GM23338 (cell line): ENCODE measurements around the gene CLHC1. TPM values are rescaled to one million over a fixed set of nuclear protein-coding genes. Genes with fewer than 3 reads are reported as not detected.

ENCODE experiments used
- ATAC-seq: fragments of 200-7000 bp; cut with Tn5 transposase; 3 replicates; pipeline ENCODE4 v1.9.1; 2020
- DNase-seq: peaks from one replicate; pipeline ENCODE4 v3.0.0-alpha.2; 2015; ENCODE audit warnings: low spot score
- H2AFZ ChIP-seq: fragments of 200-600 bp; sonication (generic); 2 replicates; pipeline ENCODE4 v1.8.0; 2016; ENCODE audit warnings: antibody characterized with exemption, mild to moderate bottlenecking, moderate library complexity
- H3F3A ChIP-seq: fragments of 200-600 bp; sonication (generic); replicated peaks from 2 replicates; pipeline ENCODE4 v1.8.0; 2017; ENCODE audit warnings: antibody characterized with exemption, mixed run types, low read depth
- H3K27ac ChIP-seq: fragments of 200-600 bp; sonication (generic); 2 replicates; pipeline ENCODE4 v1.6.1; 2016; ENCODE audit warnings: low read depth
- H3K27me3 ChIP-seq: fragments of 200-600 bp; sonication (generic); 2 replicates; pipeline ENCODE4 v1.8.0; 2016; ENCODE audit warnings: mild to moderate bottlenecking, mixed run types, moderate library complexity; ENCODE audit not compliant: insufficient read depth
- H3K36me3 ChIP-seq: fragments of 200-600 bp; sonication (generic); 2 replicates; pipeline ENCODE4 v1.8.0; 2016; ENCODE audit warnings: mild to moderate bottlenecking; ENCODE audit not compliant: insufficient read depth
- H3K4me1 ChIP-seq: fragments of 200-600 bp; sonication (generic); 2 replicates; pipeline ENCODE4 v1.8.0; 2016; ENCODE audit warnings: mild to moderate bottlenecking, moderate library complexity; ENCODE audit not compliant: insufficient read depth
- H3K4me2 ChIP-seq: fragments of 200-600 bp; sonication (generic); 2 replicates; pipeline ENCODE4 v1.7.1; 2017; ENCODE audit warnings: mixed run types
- H3K4me3 ChIP-seq: fragments of 200-600 bp; sonication (generic); 2 replicates; pipeline ENCODE4 v1.6.1; 2016; ENCODE audit warnings: mixed run types
- H3K79me2 ChIP-seq: fragments of 200-600 bp; sonication (generic); replicated peaks from 2 replicates; pipeline ENCODE4 v1.8.0; 2017; ENCODE audit warnings: mild to moderate bottlenecking; ENCODE audit not compliant: insufficient read depth
- H3K9me2 ChIP-seq: fragments of 200-600 bp; sonication (generic); 2 replicates; pipeline ENCODE4 v1.8.0; 2017; ENCODE audit not compliant: insufficient read depth
- H4K20me1 ChIP-seq: fragments of 200-600 bp; sonication (generic); replicated peaks from 2 replicates; pipeline ENCODE4 v1.8.0; 2017; ENCODE audit warnings: mild to moderate bottlenecking; ENCODE audit not compliant: insufficient read depth
- H3K27ac Mint-ChIP-seq: 2 replicates; pipeline ENCODE4 v1.8.0; 2020; ENCODE audit warnings: inconsistent platforms, mild to moderate bottlenecking, moderate library complexity, mixed read lengths
- H3K27me3 Mint-ChIP-seq: 3 replicates; pipeline ENCODE4 v1.8.0; 2022; ENCODE audit warnings: low read depth, mild to moderate bottlenecking, moderate library complexity, mixed read lengths, inconsistent platforms; ENCODE audit not compliant: insufficient read depth, poor library complexity
- H3K36me3 Mint-ChIP-seq: 3 replicates; pipeline ENCODE4 v1.8.0; 2021; ENCODE audit warnings: low read depth, mild to moderate bottlenecking, inconsistent platforms, moderate library complexity, mixed read lengths
- H3K4me1 Mint-ChIP-seq: 3 replicates; pipeline ENCODE4 v1.8.0; 2020; ENCODE audit warnings: mild to moderate bottlenecking, inconsistent platforms, mixed read lengths
- H3K4me3 Mint-ChIP-seq: 3 replicates; pipeline ENCODE4 v1.8.0; 2021; ENCODE audit warnings: moderate library complexity, mild to moderate bottlenecking, inconsistent platforms, mixed read lengths
- H3K9me3 Mint-ChIP-seq: 3 replicates; pipeline ENCODE4 v1.8.0; 2020; ENCODE audit warnings: moderate library complexity, mild to moderate bottlenecking, inconsistent platforms, mixed read lengths
- CTCF ChIP-seq, 2 experiments: fragments of 200-600 bp in 1 of 2; sonication (generic) in 1 of 2; conservative IDR thresholded peaks; 2 replicates each; pipeline versions ENCODE4 v1.5.1 to v1.6.1; 2016 to 2017; ENCODE audit warnings: antibody characterized with exemption in 2 of 2, low read depth in 2 of 2, mild to moderate bottlenecking in 2 of 2, moderate library complexity in 1 of 2
- EZH2 ChIP-seq: fragments of 200-600 bp; sonication (generic); IDR thresholded peaks from one replicate; pipeline ENCODE4 v1.8.0; 2017; ENCODE audit warnings: antibody characterized with exemption, mild to moderate bottlenecking, low read depth; ENCODE audit not compliant: unreplicated experiment
- EZH2phosphoT487 ChIP-seq: fragments of 200-600 bp; sonication (generic); IDR thresholded peaks from one replicate; pipeline ENCODE4 v1.8.1; 2018; ENCODE audit warnings: antibody characterized with exemption; ENCODE audit not compliant: unreplicated experiment
- JUNB ChIP-seq: IDR thresholded peaks from one replicate; pipeline ENCODE4 v1.6.1; 2016; ENCODE audit warnings: antibody characterized with exemption; ENCODE audit not compliant: unreplicated experiment
- NANOG ChIP-seq: IDR thresholded peaks from 2 replicates; pipeline ENCODE4 v1.6.1; 2016; ENCODE audit warnings: antibody characterized with exemption, borderline replicate concordance
- POLR2AphosphoS5 ChIP-seq: IDR thresholded peaks from 2 replicates; pipeline ENCODE4 v1.6.1; 2016; ENCODE audit warnings: antibody characterized with exemption, low read depth
- STAT1 ChIP-seq: IDR thresholded peaks from one replicate; pipeline ENCODE4 v1.6.1; 2016; ENCODE audit warnings: antibody characterized with exemption; ENCODE audit not compliant: unreplicated experiment
- ZNF114 ChIP-seq: fragments of 250-450 bp; sonication (Bioruptor Pico); IDR thresholded peaks from 2 replicates; pipeline ENCODE4 v1.5.0; 2020; ENCODE audit warnings: mild to moderate bottlenecking, moderate library complexity
- polyA plus RNA-seq: library from polyadenylated mRNA; unstranded; fragments of >200 nt; fragmentation: Nextera tagmentation; extraction: Ambion mirVana; gene quantifications from 2 replicates; pipeline ENCODE4 v1.2.1, GENCODE V29; 2016
- total RNA-seq: library from RNA; depleted of rRNA; stranded (reverse); fragments of >200 nt; shearing (Covaris generic); gene quantifications from 2 replicates; pipeline ENCODE4 v1.2.3, GENCODE V29; 2014

The CLHC1 gene
- total and polyA plus RNA-seq, 2 experiments from 2014 or later: 3.1 to 5.0 TPM

GRCh38 chr2:55156984-55157383 is 75.1 kb downstream of the CLHC1 start:
- H3K27me3 ChIP-seq: no peaks in the 10 kb centered on the region
- no peak for DNase-seq
- H3K4me1 Mint-ChIP-seq: peaks cover 45% of the 10 kb centered on the region
- H3K4me3 ChIP-seq: no peak overlapping the region
- peak overlapping the region; percentile 86 for H2AFZ ChIP-seq
- no peak for TF ChIP-seq EZH2
- TF ChIP-seq JUNB: no peak
- TF ChIP-seq CTCF (conservative IDR thresholded peaks at IDR 0.05; ENCODE audit: low read depth in 2 of 2): no peak
- no peak for TF ChIP-seq STAT1
- H3K4me1 ChIP-seq: peaks cover 27% of the 10 kb centered on the region
- no peak overlapping the region for H3K27ac Mint-ChIP-seq
- no peaks in the 10 kb centered on the region for H3K9me3 Mint-ChIP-seq
- peak overlapping the region; percentile 1; the same call in 1 of the 2 replicates for H3K4me2 ChIP-seq
- no peak overlapping the region for H3K27ac ChIP-seq
- no peaks in the 10 kb centered on the region for H4K20me1 ChIP-seq
- no peaks in the 10 kb centered on the region for H3K79me2 ChIP-seq
- H3K36me3 ChIP-seq: no peaks in the 10 kb centered on the region
- H3F3A ChIP-seq: no peaks in the 10 kb centered on the region
- H3K27me3 Mint-ChIP-seq: peaks cover 2% of the 10 kb centered on the region
- H3K4me3 Mint-ChIP-seq: no peak overlapping the region
- H3K9me2 ChIP-seq: no peaks in the 10 kb centered on the region
- no peaks in the 10 kb centered on the region for H3K36me3 Mint-ChIP-seq
- ATAC-seq: no peak

GRCh38 chr2:55156326-55156725 is 75.8 kb downstream of the CLHC1 start:
- no peak overlapping the region for H3K27ac Mint-ChIP-seq
- peaks cover 42% of the 10 kb centered on the region for H3K4me1 Mint-ChIP-seq
- no peak for TF ChIP-seq ZNF114 (CRISPR knock-in tag)
- no peaks in the 10 kb centered on the region for H3K9me2 ChIP-seq
- no peak overlapping the region for H3K4me3 Mint-ChIP-seq
- peaks cover 2% of the 10 kb centered on the region for H3K27me3 Mint-ChIP-seq
- H3K27me3 ChIP-seq: no peaks in the 10 kb centered on the region
- no peaks in the 10 kb centered on the region for H4K20me1 ChIP-seq
- no peaks in the 10 kb centered on the region for H3K79me2 ChIP-seq
- H2AFZ ChIP-seq: peak overlapping the region; percentile 86
- no peaks in the 10 kb centered on the region for H3F3A ChIP-seq
- no peaks in the 10 kb centered on the region for H3K36me3 Mint-ChIP-seq
- no peaks in the 10 kb centered on the region for H3K9me3 Mint-ChIP-seq
- no peaks in the 10 kb centered on the region for H3K36me3 ChIP-seq
- H3K4me3 ChIP-seq: no peak overlapping the region
- H3K4me1 ChIP-seq: peaks cover 26% of the 10 kb centered on the region
- no peak for DNase-seq
- peak; percentile 28; the same call in 2 of the 3 replicates for ATAC-seq
- H3K27ac ChIP-seq: no peak overlapping the region
- peak overlapping the region; percentile 1; the same call in 1 of the 2 replicates for H3K4me2 ChIP-seq

GRCh38 chr2:55155764-55156281 is 76.3 kb downstream of the CLHC1 start:
- DNase-seq (no peak), ATAC-seq (no peak)
- no peaks in the 10 kb centered on the region for H4K20me1 ChIP-seq
- H3K27ac ChIP-seq: no peak overlapping the region
- no peaks in the 10 kb centered on the region for H3K9me2 ChIP-seq
- peaks cover 2% of the 10 kb centered on the region for H3K27me3 Mint-ChIP-seq
- H3K36me3 Mint-ChIP-seq: no peaks in the 10 kb centered on the region
- peaks cover 42% of the 10 kb centered on the region for H3K4me1 Mint-ChIP-seq
- H3K79me2 ChIP-seq: no peaks in the 10 kb centered on the region
- H3K4me3 ChIP-seq: no peak overlapping the region
- no peaks in the 10 kb centered on the region for H3K9me3 Mint-ChIP-seq
- no peaks in the 10 kb centered on the region for H3K27me3 ChIP-seq
- no peak overlapping the region for H3K27ac Mint-ChIP-seq
- H3F3A ChIP-seq: no peaks in the 10 kb centered on the region
- no peak overlapping the region for H3K4me2 ChIP-seq
- H3K4me1 ChIP-seq: peaks cover 26% of the 10 kb centered on the region
- H3K4me3 Mint-ChIP-seq: no peak overlapping the region
- H3K36me3 ChIP-seq: no peaks in the 10 kb centered on the region
- H2AFZ ChIP-seq: peak overlapping the region; percentile 28; the same call in 1 of the 2 replicates
- no peak for TF ChIP-seq EZH2phosphoT487
- TF ChIP-seq POLR2AphosphoS5: no peak
- no peak for TF ChIP-seq NANOG
- no peak for TF ChIP-seq EZH2
- no peak for TF ChIP-seq CTCF (conservative IDR thresholded peaks at IDR 0.05; ENCODE audit: low read depth in 2 of 2)
